22Rv1 (cell line): ENCODE results near the gene MAP3K14.

Experiments used
- CTCF ChIP-seq: fragments of 450-650 bp; IDR thresholded peaks from 2 replicates; pipeline ENCODE4 v1.5.1; 2017; ENCODE audit warnings: mild to moderate bottlenecking
- ZFX ChIP-seq: fragments of 450-650 bp; IDR thresholded peaks from 2 replicates; pipeline ENCODE4 v1.6.1; 2017; ENCODE audit warnings: antibody characterized with exemption, borderline replicate concordance

GRCh38 chr17:45308016-45308365 lies 8.8 kb downstream of the MAP3K14 start:
- TF ChIP-seq CTCF (no peak), ZFX (no peak)
